ENCODE data around the gene GPC3.

The GPC3 gene

GRCh38 chrX:133588827-133589226, 396.6 kb downstream of the GPC3 start:
- no peak for DNase-seq

DNA sequence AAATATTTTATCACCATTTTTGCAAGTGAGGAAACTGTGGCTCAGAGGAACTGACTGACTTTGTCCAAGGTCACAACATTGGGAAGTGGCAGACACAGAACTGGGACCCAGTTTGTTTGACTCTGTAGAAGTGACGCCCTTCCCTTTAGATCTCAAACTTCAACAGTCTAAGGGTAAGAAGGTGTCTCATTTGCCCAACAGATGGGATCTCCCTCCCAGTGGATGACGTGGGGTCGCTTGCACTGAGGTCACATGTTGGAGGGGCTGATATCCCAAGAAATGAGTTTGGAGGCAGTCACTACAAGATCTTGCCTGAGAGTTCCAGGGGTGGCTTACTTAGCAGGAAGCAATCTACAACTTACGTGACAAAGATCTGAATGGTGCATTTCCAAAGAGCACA, 397.6 kb downstream of the GPC3 start:
- DNase-seq = no peak

GRCh38 chrX:133587071-133587470, 398.3 kb downstream of the GPC3 start:
- no peak for DNase-seq

DNA sequence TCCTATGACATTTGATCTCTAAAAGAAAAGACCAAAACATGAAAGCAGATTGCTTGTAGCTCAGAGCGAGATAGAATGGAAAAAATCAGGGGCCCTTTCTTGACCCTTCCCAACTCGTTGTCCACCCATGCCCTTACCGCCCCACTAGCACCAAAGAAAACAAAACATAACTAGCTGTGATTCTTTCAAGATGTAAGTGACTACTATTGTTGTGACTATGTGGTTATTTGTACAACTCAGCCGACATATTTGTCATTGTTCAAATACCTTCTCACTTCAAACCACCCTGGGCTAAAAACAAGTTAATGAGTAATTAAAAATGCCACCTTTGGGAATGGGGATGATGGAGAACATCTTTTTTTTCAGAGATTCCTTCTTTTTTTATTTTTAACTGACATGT, 399.0 kb downstream of the GPC3 start:
- DNase-seq = no peak

- DNase-seq = no peak
Measured at GRCh38 chrX:133583825-133584224, 401.6 kb downstream of the GPC3 start.

DNA sequence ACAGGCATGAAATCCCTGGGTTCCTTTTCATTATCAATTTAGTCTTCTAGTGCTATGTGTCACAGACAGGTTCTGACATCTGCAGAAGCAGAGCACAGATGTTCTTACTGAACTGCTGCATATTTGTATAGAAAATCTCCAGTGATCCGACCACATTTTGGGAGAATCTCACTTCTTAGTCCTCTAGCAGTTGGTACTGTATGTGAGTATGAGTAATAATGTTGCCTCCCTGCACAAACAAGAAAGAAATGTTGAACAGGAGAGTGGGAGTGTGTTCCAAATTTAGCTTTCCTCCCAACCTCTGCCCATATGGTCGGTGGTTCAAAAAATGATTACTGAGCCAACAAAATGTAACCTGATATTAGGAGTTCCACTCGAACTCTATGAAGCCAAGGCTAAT, 404.8 kb downstream of the GPC3 start:
- no peak for DNase-seq

GRCh38 chrX:133579631-133580030, 405.8 kb downstream of the GPC3 start:
- DNase-seq = no peak

DNA sequence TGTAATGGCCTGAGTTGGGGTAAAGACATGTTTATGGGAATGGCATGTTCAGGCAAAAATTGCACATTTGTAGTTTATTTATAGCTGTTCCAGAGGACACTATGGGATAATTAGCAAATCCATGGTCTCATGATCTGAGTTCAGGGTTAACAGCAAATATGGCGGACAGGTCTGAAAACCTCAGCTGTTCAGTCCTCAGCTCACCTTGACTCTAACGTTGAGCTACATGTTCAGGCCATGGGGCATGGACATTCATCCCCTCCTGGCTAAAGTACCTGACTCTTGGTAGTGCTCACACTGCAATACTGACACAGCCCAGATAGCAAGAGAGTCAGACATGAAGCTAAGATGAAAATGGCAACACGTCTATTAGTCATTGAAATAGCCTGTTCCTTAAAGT, 408.5 kb downstream of the GPC3 start:
- no peak for DNase-seq

- no peak for DNase-seq
Measured at GRCh38 chrX:133575501-133576136, 409.8 kb downstream of the GPC3 start.

- no peak for DNase-seq
Measured at GRCh38 chrX:133574716-133575115, 410.7 kb downstream of the GPC3 start.

- no peak for DNase-seq
Measured at GRCh38 chrX:133570549-133570948, 414.8 kb downstream of the GPC3 start.

- DNase-seq = no peak
Measured at GRCh38 chrX:133569217-133569616, 416.2 kb downstream of the GPC3 start.

DNA sequence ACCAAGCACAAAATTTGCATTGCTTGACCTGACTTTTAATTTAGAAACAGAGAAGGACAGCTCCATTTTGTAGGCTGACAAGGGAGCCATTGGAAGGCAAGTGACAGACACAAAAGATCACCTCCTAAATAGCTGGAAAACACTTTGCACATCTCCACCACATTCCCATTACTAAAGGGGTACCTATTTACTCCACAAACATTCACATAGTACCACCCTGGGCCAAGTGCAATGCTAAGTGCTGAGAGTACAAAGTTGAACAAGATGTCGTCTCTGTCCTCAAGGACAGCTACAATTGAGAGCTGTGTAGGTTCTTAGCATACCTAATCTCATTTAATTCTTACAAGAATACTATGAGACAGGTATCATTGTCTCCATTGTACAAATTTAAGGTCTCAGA, 417.3 kb downstream of the GPC3 start:
- no peak for DNase-seq

GRCh38 chrX:133566876-133567275, 418.5 kb downstream of the GPC3 start:
- no peak for DNase-seq

DNA sequence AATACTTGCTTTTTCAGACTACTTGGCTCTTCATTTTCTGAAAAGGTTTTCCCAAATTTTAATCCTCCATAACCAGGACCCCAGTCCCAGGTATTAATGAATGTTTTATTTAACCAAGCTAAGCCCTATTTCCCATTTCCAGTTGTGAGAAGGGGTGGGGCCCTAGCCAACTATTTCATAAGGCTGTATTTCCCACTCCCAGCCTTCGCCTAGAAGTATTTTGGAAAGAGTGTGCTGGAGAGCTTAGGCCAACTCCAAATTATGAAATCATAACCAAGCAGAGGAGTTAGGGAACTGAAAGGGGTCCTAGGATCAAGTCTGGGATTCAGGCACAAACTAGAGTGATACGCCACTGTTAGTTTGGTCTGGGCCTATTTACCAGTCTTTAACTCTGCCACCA, 421.7 kb downstream of the GPC3 start:
- DNase-seq = no peak

GRCh38 chrX:133561251-133561650, 424.1 kb downstream of the GPC3 start:
- no peak for DNase-seq

GRCh38 chrX:133559909-133560308, 425.5 kb downstream of the GPC3 start:
- DNase-seq = no peak

- DNase-seq = no peak
Measured at GRCh38 chrX:133555782-133556458, 429.5 kb downstream of the GPC3 start.

DNA sequence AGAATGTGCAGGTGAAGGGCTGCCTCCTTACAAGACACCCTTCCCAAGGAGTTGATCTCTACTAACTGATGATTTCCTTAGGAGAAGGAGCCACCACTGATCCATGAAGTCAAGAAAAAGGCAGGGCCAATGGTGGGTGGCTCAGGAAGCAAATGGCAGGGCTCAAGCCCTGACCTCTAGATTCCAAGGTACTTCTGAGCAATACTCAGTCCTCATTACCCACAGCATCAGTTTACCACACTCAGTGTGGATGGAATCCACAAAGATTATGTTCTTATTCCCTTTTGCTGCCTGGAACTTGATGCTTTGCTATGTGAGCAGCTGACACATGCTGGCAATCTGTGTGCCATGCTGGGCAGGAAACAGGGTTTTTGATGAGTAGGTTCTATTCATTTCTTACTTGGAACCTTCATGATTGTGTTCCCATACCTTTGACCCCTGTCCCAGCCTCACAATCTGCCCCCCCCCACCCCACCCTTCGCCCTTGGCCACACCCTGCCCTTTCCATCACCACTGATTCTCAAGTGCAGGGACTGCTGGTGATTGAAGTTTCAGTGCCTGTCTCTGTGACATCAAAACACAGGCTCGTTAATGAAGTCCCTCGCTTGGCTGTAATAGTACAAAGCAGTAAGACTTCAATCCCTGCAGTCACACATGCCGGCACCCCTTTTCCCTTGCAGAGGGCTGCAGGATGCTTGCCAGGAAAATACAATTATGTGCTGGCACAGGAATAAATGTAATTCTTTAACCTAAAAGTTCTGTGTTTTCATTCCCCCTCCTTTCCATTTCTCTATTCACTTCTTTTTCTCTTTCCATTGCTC, 434.5 kb downstream of the GPC3 start:
- no peak for DNase-seq

- no peak for DNase-seq
Measured at GRCh38 chrX:133549295-133549933, 436.0 kb downstream of the GPC3 start.

GRCh38 chrX:133546441-133546840, 439.0 kb downstream of the GPC3 start:
- DNase-seq = no peak

DNA sequence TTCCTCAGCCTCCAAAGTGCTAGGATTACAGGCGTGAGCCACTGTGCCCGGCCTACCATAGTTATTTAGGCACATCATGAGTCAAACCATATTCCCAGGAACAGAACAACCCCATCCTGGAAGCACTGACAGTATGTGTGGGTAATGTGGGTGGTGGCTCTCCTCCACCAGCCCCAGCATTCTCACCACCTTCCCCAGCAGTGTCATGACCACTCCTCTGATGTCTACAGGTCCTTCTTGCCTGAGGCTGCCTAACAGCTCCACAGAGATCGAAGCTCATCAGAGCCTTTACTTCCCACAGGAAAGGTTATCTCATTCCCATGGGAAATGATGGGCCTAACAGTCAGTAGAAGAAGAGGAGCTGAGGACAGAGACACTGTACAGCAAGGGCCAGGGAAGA, 440.6 kb downstream of the GPC3 start:
- DNase-seq = no peak

DNA sequence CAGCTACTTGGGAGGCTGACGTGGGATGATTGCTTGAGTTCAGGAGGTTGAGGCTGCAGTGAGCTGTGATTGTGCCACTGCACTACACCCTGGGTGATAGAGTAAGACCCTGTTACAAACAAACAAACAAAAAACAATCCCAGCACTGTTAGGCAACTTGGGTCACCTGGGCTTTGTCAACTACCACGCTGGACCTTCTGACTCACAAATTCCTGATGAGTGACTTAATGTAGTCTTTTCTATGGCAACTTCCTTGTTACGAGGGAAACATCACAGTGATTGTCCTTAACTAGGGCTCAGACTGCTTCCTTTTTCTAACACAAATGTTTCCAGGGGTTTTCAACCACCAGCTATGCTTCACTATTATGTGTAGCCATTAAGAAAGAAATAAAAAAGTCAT, 441.3 kb downstream of the GPC3 start:
- DNase-seq = no peak

DNA sequence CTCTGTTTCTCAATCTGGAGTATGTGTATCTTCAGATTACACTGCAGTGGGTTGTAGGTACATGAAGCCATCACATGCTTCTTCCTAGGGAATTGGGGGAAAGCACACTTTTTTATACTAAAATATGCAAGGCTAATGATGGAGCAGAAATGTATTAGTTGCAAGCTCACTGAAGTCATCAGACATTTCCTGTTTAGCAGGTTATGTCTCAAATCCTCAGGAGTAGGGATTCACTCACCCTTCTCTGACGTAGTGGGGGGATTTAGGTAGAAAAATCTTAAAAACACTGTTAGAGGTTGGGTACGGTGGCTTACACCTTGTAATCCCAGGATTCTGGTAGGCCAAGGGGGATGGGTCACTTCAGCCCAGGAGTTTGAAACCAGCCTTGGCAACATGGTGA, 441.7 kb downstream of the GPC3 start:
- DNase-seq = no peak

Measured in activated CD8-positive, alpha-beta memory T cell treated with anti-CD3 and anti-CD28 coated beads, Interleukin-2, amount 50 U/mL, for 48 hours (primary cell).